Sigmoid colon (tissue), 4 donors: ENCODE measurements around the gene E2F2.

Source experiments
- CTCF ChIP-seq, 4 experiments: fragments of 450-650 bp in 3 of 4; fragments of 200-600 bp in 1 of 4; IDR thresholded peaks; one replicate each; pipeline ENCODE4 v1.5.1; 2016 to 2019; ENCODE audit warnings: antibody characterized with exemption in 4 of 4, mild to moderate bottlenecking in 3 of 4, moderate library complexity in 2 of 4
- EP300 ChIP-seq, 4 donors: sonication (generic); formaldehyde crosslinking; IDR thresholded peaks; one replicate each; pipeline ENCODE4 v1.6.1; 2017; ENCODE audit warnings: antibody characterized with exemption in 4 of 4
- POLR2A ChIP-seq, 2 donors: fragments of 450-650 bp; IDR thresholded peaks; one replicate each; pipeline ENCODE4 v1.6.1; 2016; ENCODE audit warnings: antibody characterized with exemption in 2 of 2, mild to moderate bottlenecking in 2 of 2, moderate library complexity in 2 of 2

GRCh38 chr1:23533246-23534023, 2.4 kb upstream of the E2F2 start:
- TF ChIP-seq CTCF (IDR thresholded peaks at IDR 0.05): no peak
- no peak for TF ChIP-seq POLR2A (IDR thresholded peaks at IDR 0.05)
- TF ChIP-seq EP300 (IDR thresholded peaks at IDR 0.05): no peak
